GM18517 (cell line): ENCODE data around the gene SSBP2.

ENCODE experiments used
- ATAC-seq: cut with Tn5 transposase; IDR thresholded peaks from one replicate; pipeline ENCODE4 v1.9.1; 2021; ENCODE audit warnings: mild to moderate bottlenecking, moderate library complexity; ENCODE audit not compliant: unreplicated experiment

The SSBP2 gene

DNA sequence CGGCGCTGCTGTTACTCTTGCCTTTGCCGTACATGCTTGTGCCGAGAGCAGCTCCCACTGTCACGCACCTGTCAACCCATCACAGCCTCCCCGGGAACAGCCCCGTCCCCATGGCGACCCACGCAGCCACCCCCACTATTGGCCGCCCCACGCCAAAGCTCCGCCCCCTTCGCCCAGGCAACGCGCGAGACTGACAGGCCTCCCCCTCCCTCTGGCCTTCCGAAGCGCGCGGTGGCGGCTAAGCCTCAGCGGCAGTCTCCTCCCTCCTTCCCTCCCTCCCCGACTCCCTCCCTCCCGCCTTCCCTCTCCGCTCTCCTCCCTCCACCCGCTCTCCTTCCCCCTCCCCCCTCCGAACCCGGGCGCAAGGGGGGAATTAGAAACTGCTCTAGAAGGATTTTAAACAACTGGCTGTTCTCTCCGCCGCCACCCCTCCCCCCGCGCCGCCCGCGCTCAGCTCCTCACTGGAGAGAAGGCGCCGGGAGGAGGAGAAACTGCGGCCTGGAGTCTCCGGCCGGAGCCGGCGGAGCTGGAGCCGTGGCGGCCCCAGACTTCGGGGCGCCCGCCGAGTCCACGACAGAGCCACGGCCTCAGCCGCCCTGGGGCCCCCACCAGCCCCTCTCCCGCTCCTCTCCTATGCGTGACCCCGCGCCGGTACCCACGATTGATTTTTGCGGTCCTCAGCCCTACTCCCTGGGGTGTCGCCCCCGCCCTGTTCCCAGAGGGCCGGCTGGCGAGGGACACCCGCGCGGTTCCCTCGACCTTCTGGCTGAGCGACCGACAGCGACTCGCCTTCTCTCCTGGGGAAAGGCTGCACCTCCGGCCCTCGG, at the start of gene SSBP2:
SSBP2 (minus strand) TSS at position 89 of the 827 bp plus-strand sequence; CDS start at position 34, 55 bp downstream.
- ATAC-seq, result peak; percentile 67

GRCh38 chr5:81795666-81796065, 44.8 kb upstream of the SSBP2 start:
- ATAC-seq, result no peak

DNA sequence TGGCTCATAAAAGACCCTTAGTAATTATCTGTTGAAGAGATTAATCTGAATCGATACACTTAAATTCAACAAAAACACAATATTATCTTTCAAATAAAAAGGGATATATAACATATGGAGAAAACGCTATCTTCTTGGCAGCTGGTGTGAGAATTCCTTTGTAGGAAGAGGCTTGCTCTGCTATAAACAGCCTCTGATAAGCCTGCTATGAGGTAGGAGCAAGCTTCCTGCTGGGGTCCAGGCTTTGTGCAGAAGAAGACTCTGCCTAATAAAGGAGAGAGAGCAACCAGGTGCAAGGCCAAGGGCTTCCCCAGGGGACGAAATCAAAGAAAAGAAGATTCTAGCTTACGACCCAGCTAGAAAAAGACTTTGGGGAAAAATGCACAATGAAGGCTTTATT, 43.3 kb upstream of the SSBP2 start:
- no peak for ATAC-seq

DNA sequence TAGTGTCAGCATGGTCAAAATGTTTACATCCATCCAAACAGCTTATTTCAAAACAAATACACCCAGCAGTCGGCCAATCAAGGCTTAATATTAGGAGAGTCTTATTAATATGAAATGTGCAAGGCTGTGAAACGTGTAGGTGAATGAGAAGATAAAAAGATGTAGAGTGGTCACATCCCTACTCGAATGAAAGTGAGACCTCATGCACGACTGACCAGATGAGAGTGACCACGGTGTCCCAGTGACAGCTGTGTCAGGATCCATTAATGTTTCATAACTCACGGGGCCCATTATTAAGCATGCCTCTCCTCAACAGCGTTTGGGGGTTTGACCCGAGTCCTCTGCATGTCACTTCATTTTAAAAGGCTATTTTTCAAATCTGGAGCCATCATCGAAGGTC, 39.4 kb upstream of the SSBP2 start:
- no peak for ATAC-seq

GRCh38 chr5:81789033-81789432, 38.1 kb upstream of the SSBP2 start:
- no peak for ATAC-seq

DNA sequence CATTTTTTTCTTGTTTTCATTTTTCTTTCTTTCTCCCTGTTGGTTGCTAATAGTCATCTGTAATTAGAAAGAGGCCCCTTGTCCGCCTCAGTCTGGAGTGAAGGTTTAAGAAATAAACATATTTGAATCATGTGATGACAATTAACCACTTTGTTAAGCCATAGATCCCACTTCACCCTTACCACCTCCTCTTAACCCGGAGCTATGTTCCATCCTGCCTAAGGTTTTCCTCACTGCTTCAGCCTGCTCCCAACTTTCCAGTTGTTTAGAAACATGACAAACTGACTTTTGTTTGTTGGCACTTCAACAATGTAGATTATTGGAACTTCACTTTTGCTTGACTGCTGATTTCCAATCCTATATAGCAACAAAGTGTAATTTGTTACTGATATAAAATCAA, 37.4 kb upstream of the SSBP2 start:
- no peak for ATAC-seq

- no peak for ATAC-seq
Measured at GRCh38 chr5:81787474-81788242, 36.8 kb upstream of the SSBP2 start.

DNA sequence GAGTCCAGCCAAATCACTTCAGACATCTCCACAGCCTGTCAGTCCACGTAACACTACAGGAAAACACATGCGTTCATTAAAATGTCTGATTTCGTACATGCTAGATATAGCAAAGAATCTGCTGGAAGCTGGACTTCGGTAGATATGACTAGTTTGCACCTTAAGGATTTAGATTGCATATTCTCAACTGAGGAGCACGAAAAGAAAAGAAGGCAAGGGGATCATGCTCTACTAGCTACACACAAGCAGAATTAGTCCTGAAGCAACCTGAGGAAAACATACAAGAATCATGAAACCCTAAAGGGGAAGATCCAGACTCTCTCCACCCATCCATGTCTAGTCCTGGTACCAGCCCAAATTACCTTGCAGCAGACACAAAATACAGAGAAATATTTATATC, 36.1 kb upstream of the SSBP2 start:
- no peak for ATAC-seq

- no peak for ATAC-seq
Measured at GRCh38 chr5:81786496-81786895, 35.6 kb upstream of the SSBP2 start.

GRCh38 chr5:81785322-81785721, 34.4 kb upstream of the SSBP2 start:
- ATAC-seq, result no peak

DNA sequence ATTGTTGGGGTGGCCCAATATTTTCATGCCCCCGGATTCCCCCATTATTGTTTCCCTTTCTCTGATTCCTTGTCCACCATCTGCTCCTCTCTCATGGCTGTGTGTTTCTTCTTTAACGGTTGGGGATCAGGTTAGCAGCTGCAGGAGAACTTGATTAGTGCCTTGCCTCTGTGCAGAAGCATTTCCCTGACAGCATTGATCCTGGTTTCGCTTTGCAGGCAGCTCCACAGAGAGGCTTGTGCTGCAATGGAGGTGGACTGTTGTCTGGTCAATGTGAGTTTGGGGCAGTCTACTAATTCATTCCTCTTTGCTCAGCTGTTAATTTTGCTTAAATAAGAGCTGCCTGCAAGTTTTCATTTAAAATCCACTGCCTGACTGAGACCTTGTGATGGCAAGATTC, 32.5 kb upstream of the SSBP2 start:
- no peak for ATAC-seq

GRCh38 chr5:81782811-81783210, 31.9 kb upstream of the SSBP2 start:
- no peak for ATAC-seq

- no peak for ATAC-seq
Measured at GRCh38 chr5:81779916-81780266, 29.0 kb upstream of the SSBP2 start.

DNA sequence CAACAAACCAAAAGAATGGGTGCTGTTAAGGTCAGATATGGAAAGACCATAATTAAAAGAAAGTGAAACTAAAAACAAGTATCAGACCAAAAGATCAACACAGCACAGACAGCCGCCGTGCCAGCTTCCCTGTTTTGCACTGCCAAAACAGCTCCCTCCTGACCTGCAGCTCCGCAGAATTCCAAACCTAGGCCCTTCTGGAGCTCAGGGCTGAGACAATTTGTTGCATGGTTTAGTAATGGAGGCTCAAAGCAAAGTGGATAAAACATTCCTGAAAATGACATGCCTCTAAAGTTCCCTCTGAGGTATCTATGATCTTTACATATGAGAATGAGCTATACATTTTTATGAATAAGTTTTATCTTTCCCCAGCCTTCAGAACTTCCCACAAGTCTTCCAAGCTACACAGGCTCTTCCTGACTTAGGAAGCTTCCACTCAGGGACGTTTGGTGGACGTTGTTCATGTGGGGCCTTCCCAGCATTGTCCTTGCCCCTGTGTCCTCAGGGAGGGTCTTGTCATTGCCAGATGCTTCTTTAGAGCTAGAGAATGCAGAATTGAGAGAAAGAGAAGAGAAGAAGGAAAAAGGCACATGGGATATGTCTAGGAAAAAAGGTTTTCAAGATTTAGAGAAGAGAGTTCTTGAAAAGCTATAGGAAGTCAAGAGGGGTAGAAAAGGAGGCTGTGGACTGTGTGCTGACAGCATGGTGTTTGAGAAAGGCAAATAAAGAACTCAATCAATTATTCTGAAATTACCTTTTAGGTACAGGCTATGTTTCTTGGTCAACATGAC, 28.4 kb upstream of the SSBP2 start:
- ATAC-seq, result peak; percentile 96

DNA sequence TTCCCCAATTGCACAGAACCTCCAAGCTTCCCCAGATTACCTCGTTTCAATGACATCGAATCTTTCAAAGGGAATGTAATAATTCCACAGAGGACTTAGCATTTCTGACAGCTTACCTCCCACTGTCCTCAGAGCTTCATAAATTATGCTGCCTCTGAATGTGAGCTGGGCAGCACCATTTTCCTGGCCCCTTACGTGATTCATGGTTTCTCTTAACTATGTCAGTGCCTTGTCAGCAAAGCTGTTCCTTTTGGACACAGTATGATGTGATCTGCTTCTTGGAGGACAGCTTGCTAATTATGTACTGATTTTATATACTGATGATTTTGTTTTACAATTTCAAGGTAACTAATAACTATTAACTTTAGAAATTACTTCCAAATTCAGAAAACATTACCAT, 27.7 kb upstream of the SSBP2 start:
- ATAC-seq, result no peak

DNA sequence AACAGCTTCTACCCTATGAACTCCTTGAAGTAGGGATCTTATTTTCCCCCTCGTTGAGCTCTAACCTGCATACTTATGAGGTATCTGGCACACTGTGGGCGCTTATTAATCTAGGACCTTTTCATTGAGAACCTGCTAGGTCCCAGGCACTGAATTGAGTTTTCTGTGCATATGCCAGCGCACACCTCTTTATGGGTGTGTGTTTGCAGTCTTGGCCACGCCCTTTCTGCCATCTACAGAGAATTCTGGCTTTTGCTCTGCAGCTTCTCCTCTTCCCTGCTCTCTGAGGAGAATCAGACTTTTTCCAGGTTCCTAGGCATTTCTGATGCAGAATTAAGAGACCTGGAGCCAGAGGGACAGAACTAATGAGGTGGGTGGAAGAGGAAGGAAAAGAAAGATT, 25.4 kb upstream of the SSBP2 start:
- ATAC-seq, result no peak

- ATAC-seq, result no peak
Measured at GRCh38 chr5:81774374-81774773, 23.5 kb upstream of the SSBP2 start.

- ATAC-seq, result no peak
Measured at GRCh38 chr5:81773574-81773973, 22.7 kb upstream of the SSBP2 start.

- ATAC-seq, result no peak
Measured at GRCh38 chr5:81773161-81773560, 22.3 kb upstream of the SSBP2 start.

DNA sequence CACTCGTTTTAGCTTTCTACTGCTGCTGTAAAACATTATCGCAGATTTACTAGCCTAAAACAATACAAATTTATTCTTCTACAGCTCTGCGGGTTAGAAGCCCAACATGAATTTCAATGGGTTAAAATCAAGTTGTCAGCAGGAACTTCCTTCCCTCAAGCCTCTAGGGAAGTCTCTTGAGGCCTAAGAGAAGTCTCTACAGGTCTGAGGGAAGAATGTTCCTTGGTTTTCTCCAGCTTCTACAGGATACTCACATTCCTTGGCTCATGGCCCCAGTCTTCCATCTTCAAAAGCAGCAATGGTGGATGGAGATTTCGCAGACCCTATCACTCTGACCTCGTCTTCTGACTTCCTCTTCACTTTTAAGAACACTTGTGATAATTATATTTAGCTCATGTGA, 21.6 kb upstream of the SSBP2 start:
- no peak for ATAC-seq

DNA sequence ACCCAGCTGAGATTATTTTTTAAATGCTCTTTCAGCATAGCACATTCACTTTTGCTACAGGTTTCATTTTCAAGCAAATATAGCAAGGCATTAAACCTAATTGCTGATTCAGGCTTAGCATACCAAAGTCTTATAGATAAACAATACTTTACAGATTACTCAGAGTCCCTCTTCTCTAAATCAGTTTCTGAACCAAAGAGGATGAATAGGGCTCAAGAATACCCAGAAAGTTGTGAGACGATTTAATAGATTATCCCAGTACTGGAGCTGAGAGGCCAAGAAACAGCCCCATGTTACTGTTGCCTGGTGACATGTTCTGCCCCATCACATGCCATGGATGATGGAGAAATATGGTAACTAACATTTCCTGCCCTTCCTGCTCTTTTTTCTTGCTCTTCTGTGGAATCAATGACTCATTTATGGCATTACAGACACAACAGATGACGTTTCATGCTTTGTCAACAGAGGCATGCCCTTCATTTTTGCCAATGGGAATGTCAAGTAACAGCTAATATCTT, 18.1 kb upstream of the SSBP2 start:
- no peak for ATAC-seq
